22Rv1 (cell line): ENCODE results near the gene SEZ6L.

ENCODE experiments used
- CTCF ChIP-seq: fragments of 450-650 bp; IDR thresholded peaks from 2 replicates; pipeline ENCODE4 v1.5.1; 2017; ENCODE audit warnings: mild to moderate bottlenecking
- ZFX ChIP-seq: fragments of 450-650 bp; IDR thresholded peaks from 2 replicates; pipeline ENCODE4 v1.6.1; 2017; ENCODE audit warnings: antibody characterized with exemption, borderline replicate concordance

- TF ChIP-seq CTCF: no peak
- TF ChIP-seq ZFX: no peak
These were observed 122.8 kb downstream of the SEZ6L start for GRCh38 chr22:26291940-26292666.
